BE2C (cell line): ENCODE measurements around the gene DAGLB.
"Not testable (repeated sequence)": the region's sequence is repeated elsewhere in the genome, so short reads cannot be mapped to it uniquely, and the experiment has no call there.

Experiments used
- DNase-seq: peaks from one replicate; pipeline ENCODE4 v3.0.0-alpha.2; 2020
- H3K27me3 ChIP-seq: fragments of 250-450 bp; sonication (Bioruptor Pico); 2 replicates; pipeline ENCODE4 v1.5.1; 2020; ENCODE audit warnings: mild to moderate bottlenecking
- H3K36me3 ChIP-seq: fragments of 250-450 bp; sonication (Bioruptor Pico); 2 replicates; pipeline ENCODE4 v1.5.1; 2020; ENCODE audit warnings: mild to moderate bottlenecking
- H3K4me1 ChIP-seq: fragments of 250-450 bp; sonication (Bioruptor Pico); 2 replicates; pipeline ENCODE4 v1.5.1; 2020
- H3K4me3 ChIP-seq: 2 replicates; pipeline ENCODE4 v1.5.1; 2011; ENCODE audit warnings: low read depth, low read length
- H3K9me3 ChIP-seq: fragments of 250-450 bp; sonication (Bioruptor Pico); 2 replicates; pipeline ENCODE4 v1.5.1; 2020
- TF ChIP-seq, protein P1 (sequence below): IDR thresholded peaks from 2 replicates; pipeline ENCODE4 v1.5.1; 2012; ENCODE audit warnings: mild to moderate bottlenecking, low read depth, low read length

DAGLB gene

DNA sequence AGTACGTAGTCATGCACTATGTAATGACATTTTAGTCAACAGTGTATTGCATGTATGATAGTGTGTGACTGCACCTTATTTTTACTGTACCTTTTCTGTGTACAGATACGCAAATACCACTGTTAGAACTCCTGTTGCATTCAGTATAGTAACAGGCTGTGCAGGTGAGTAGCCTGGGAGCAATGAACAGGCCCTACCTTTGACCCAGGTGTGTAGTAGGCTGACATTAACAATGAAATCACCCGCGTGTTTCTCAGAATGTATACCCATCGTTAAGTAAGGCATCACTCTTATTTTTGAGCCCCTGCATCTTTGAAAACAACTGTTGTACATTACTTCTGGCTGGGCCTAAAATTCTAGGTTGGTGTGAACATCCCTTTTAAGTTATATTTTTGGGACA lies 41.6 kb downstream of the DAGLB start:
- no peak for DNase-seq
- H3K36me3 ChIP-seq, result peaks cover 86% of the 10 kb centered on the region
- TF ChIP-seq, protein P1, sequence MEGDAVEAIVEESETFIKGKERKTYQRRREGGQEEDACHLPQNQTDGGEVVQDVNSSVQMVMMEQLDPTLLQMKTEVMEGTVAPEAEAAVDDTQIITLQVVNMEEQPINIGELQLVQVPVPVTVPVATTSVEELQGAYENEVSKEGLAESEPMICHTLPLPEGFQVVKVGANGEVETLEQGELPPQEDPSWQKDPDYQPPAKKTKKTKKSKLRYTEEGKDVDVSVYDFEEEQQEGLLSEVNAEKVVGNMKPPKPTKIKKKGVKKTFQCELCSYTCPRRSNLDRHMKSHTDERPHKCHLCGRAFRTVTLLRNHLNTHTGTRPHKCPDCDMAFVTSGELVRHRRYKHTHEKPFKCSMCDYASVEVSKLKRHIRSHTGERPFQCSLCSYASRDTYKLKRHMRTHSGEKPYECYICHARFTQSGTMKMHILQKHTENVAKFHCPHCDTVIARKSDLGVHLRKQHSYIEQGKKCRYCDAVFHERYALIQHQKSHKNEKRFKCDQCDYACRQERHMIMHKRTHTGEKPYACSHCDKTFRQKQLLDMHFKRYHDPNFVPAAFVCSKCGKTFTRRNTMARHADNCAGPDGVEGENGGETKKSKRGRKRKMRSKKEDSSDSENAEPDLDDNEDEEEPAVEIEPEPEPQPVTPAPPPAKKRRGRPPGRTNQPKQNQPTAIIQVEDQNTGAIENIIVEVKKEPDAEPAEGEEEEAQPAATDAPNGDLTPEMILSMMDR, result no peak
- no peaks in the 10 kb centered on the region for H3K9me3 ChIP-seq
- H3K27me3 ChIP-seq, result no peaks in the 10 kb centered on the region
- no peaks in the 10 kb centered on the region for H3K4me1 ChIP-seq
- no peak overlapping the region for H3K4me3 ChIP-seq

DNA sequence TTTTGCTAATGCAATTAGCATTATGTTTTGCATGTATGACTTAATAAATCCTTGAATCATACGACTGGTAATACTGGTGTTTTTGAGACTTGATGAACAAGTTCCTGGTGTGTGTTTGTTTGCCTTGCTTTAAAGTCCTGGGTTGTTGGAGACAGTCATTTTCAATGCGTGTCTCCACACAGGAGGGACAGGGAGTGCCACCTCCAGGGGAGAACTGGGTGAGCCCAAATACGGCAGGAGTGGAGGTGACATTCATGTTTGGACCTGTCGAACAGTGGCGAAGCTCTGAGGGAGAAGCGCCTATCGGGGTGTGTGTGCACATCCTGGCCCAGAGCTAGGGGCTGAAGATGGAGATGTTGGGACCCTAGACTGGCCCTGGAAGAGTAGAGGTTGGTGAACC lies 43.8 kb downstream of the DAGLB start:
- Histone ChIP-seq H3K36me3 (peaks cover 73% of the 10 kb centered on the region), H3K9me3 (no peaks in the 10 kb centered on the region), H3K4me1 (no peaks in the 10 kb centered on the region), H3K27me3 (no peaks in the 10 kb centered on the region), H3K4me3 (no peak overlapping the region)
- DNase-seq, result no peak
- TF ChIP-seq, protein P1, result no peak

DNA sequence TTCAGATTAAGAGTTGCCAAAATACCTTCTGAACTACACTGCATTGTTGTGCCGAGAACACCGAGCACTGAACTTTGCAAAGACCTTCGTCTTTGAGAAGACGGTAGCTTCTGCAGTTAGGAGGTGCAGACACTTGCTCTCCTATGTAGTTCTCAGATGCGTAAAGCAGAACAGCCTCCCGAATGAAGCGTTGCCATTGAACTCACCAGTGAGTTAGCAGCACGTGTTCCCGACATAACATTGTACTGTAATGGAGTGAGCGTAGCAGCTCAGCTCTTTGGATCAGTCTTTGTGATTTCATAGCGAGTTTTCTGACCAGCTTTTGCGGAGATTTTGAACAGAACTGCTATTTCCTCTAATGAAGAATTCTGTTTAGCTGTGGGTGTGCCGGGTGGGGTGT lies 45.0 kb downstream of the DAGLB start:
- peaks cover 67% of the 10 kb centered on the region for H3K36me3 ChIP-seq

DNA sequence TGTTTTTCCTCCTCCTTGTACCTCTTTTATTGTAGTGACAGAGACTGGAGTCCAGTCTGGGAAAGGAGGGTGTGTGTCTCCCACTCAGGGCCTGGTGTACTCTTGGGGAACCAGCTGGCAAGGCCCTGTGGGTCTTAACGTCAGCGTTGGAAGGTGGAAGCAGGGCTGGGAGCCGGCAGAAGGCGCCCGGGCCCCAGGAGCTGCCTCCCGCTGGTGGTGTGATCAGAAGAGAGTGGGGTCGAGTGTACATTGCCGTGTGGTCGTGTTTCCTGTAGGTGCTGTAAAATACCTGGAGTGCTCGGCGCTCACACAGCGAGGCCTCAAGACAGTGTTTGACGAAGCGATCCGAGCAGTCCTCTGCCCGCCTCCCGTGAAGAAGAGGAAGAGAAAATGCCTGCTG lies 45.7 kb downstream of the DAGLB start:
- Histone ChIP-seq H3K9me3 (no peaks in the 10 kb centered on the region), H3K4me1 (no peaks in the 10 kb centered on the region), H3K36me3 (peaks cover 61% of the 10 kb centered on the region), H3K4me3 (no peak overlapping the region), H3K27me3 (no peaks in the 10 kb centered on the region)
- TF ChIP-seq, protein P1, result no peak
- no peak for DNase-seq

More for the DNA sequence above, 45.0 kb downstream of the DAGLB start:
- Histone ChIP-seq H3K4me3 (no peak overlapping the region), H3K27me3 (no peaks in the 10 kb centered on the region), H3K4me1 (no peaks in the 10 kb centered on the region), H3K9me3 (no peaks in the 10 kb centered on the region)
- TF ChIP-seq, protein P1, result no peak
- DNase-seq, result no peak

DNA sequence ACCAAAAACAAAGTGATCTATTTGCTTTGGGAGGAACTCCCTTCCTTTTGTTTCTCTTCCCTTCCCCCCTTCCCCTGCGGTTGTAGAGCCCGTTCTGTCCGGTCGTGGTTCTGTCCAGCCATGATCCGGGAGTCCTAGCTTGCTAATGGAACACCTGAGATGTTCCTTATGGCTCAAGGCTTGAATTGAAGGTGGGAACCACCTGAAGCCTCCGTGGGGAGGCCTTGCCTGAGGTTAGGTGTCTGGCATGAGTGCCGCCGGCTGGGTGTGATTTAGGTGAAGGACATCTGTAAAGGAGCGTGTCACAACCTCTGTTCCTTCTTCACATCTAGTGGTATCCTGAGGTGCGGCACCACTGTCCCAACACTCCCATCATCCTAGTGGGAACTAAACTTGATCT lies 46.2 kb downstream of the DAGLB start:
- Histone ChIP-seq H3K4me3 (no peak overlapping the region), H3K9me3 (no peaks in the 10 kb centered on the region), H3K36me3 (peaks cover 56% of the 10 kb centered on the region), H3K27me3 (no peaks in the 10 kb centered on the region), H3K4me1 (no peaks in the 10 kb centered on the region)
- TF ChIP-seq, protein P1, result no peak
- no peak for DNase-seq

DNA sequence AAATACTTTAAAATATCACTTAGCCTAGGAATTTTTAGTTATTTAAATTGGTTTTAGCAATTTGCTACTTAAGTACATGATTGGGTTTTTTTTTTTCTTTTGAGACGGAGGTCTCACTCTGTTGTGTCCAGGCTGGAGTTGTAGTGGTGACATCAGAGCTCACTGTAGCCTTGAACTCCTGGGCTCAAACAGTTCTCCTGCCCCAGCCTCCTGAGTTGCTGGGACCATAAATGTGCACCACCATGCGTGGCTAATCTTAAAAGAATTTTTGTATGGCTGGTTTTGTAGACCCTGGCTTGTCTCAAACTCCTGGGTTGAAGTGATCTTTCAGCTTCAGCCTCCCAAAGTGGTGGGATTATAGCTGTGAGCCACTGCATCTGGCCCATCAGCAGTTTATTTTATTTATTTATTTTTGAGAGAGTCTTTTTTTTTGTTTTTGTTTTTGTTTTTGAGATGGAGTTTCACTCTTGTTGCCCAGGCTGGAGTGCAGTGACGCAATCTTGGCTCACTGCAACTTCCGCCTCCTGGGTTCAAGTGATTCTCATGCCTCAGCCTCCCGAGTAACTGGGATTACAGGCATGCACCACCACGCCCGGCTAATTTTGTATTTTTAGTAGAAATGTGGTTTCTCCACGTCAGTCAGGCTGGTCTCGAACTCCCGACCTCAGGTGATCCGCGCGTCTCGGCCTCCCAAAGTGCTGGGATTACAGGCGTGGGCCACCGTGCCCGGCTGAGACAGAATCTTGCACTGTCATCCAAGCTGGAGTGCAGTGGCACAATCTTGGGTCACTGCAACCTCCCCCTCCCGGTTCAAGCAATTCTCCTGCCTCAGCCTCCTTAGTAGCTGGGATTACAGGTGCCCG lies 47.3 kb downstream of the DAGLB start:
- H3K4me1 ChIP-seq, H3K9me3 ChIP-seq, DNase-seq, H3K4me3 ChIP-seq, H3K27me3 ChIP-seq: not testable (repeated sequence)
- H3K36me3 ChIP-seq, result peaks cover 57% of the 10 kb centered on the region
